ENCODE results near the gene SYNE3. TPM values are rescaled to one million over a fixed set of nuclear protein-coding genes. Genes with fewer than 3 reads are reported as not detected.

SYNE3 gene
- total RNA-seq, 1 donor from 2014 or later = 5.3 TPM

DNA sequence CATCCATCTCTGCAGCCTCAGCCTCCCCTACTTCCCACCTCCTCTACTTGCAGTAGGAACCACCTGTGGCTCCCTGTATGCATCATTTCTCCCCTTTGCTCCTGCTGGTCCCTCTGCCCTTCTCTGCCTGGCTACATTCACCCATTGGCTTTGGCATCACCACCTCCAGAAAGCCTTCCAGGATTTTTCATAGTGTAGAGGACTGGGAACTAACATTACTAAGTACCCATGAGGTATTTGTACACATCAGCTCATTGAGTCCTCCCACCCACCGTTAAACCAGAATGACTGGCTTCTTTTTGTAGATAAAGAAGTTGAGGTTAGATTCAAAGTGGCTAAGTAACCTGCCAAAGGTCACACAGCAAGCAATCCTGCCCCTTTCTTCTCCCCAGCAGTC, 17.1 kb downstream of the SYNE3 start:
- TF ChIP-seq, protein P1, sequence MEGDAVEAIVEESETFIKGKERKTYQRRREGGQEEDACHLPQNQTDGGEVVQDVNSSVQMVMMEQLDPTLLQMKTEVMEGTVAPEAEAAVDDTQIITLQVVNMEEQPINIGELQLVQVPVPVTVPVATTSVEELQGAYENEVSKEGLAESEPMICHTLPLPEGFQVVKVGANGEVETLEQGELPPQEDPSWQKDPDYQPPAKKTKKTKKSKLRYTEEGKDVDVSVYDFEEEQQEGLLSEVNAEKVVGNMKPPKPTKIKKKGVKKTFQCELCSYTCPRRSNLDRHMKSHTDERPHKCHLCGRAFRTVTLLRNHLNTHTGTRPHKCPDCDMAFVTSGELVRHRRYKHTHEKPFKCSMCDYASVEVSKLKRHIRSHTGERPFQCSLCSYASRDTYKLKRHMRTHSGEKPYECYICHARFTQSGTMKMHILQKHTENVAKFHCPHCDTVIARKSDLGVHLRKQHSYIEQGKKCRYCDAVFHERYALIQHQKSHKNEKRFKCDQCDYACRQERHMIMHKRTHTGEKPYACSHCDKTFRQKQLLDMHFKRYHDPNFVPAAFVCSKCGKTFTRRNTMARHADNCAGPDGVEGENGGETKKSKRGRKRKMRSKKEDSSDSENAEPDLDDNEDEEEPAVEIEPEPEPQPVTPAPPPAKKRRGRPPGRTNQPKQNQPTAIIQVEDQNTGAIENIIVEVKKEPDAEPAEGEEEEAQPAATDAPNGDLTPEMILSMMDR (IDR thresholded peaks at IDR 0.05; ENCODE audit: insufficient read depth, low read length, severe bottlenecking) = no peak
- no peak overlapping the region for H3K4me3 ChIP-seq (ENCODE audit: low read depth, low read length)
- peaks cover 2% of the 10 kb centered on the region for H3K27me3 ChIP-seq (ENCODE audit: control insufficient read depth, insufficient read depth, low read length)
- DNase-seq (ENCODE audit: low read depth) (no peak), FAIRE-seq (no peak)
- H3K36me3 ChIP-seq (ENCODE audit: control insufficient read depth, insufficient read depth, low read length) = no peaks in the 10 kb centered on the region

DNA sequence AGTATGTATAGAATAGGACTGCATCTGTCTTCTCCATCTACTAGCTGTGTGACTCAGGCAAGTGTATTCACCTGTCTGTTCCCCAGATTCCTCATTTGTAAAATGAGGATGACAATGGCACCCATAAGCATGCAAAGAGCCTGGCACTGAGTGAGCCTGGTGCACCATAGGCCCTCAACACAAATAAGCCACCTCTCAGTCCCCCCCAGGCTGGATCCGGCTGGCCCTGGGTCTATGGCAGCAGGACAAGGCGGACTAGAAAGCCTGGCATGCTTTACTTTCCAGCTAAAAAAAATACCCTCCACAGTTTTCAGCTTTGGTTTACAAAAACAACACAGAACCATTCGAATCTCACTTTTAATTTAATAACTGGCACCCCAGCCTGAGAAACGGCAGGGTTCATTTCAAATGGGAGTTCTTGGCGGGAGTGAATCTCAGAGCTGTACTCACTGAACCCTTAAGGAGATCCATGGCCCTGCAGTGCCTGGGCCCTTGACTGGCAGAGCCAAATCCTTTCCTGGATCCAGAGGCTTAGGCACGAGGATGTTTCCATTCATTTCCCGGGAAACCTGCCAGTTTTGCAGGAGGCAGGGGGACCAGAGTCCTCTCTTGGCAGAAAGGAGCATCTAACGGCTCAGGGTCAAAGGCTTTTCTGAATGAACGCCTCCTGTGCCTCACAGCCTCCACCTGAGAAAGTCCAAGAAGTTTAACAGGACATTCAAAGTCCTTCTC, 17.7 kb downstream of the SYNE3 start:
- no peak overlapping the region for H3K4me3 ChIP-seq (ENCODE audit: low read depth, low read length)
- peaks cover 2% of the 10 kb centered on the region for H3K27me3 ChIP-seq (ENCODE audit: control insufficient read depth, insufficient read depth, low read length)
- DNase-seq (ENCODE audit: low read depth) (no peak), FAIRE-seq (no peak)
- H3K36me3 ChIP-seq (ENCODE audit: control insufficient read depth, insufficient read depth, low read length) = no peaks in the 10 kb centered on the region
- TF ChIP-seq, protein P1 (IDR thresholded peaks at IDR 0.05; ENCODE audit: insufficient read depth, low read length, severe bottlenecking) = no peak

DNA sequence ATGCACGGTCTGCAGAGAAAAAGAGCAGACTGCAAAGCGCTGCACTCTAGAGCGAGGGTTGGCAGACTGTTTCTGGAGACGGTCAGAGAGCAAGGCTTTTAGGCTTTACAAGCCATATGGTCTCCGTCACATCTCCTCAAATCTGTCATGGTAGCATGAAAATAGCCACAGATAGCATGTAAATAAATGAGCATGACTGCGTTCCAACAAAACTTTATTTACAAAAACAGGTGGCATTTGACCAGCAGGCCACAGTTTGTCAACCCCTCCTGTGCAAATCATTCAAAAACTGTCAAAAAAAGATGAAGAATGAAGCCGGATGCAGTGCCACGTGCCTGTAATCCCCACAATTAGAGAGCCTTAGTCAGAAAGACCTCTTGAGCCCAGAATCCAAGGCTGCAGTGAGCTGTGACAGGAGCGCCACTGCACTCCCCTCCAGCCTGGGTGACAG, 18.9 kb downstream of the SYNE3 start:
- Histone ChIP-seq H3K27me3 (ENCODE audit: control insufficient read depth, insufficient read depth, low read length) (no peaks in the 10 kb centered on the region), H3K4me3 (ENCODE audit: low read depth, low read length) (no peak overlapping the region), H3K36me3 (ENCODE audit: control insufficient read depth, insufficient read depth, low read length) (no peaks in the 10 kb centered on the region)
- DNase-seq (ENCODE audit: low read depth) (no peak), FAIRE-seq (no peak)
- TF ChIP-seq, protein P1 (IDR thresholded peaks at IDR 0.05; ENCODE audit: insufficient read depth, low read length, severe bottlenecking) = no peak

DNA sequence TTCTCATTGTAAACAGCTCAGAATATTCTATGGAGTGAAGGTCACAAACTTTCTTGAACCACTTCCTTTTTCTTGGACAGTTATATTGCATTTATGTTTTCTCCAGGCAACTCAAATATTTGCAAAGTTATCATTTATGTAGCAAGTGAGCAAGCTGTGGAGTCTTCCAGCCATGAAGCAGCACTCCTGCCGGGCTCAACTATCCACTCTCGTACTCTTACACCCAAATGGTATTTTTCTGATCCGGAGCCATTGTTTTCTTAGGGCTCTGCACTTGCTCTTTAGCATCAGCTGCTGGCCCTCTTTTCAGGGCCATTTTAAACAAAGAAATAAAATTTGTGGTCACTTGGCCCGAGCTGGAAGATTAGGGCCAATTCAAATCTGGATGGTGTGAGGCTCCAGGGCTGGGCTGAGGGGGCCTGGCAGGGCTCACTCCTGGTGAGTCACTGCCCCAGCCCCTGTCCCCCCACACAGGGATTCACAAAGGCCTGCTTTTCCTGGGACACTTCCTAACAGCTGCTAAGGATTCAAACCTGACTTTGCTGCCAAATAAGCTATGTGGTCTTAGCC, 19.7 kb downstream of the SYNE3 start:
- Histone ChIP-seq H3K4me3 (ENCODE audit: low read depth, low read length) (no peak overlapping the region), H3K36me3 (ENCODE audit: control insufficient read depth, insufficient read depth, low read length) (no peaks in the 10 kb centered on the region), H3K27me3 (ENCODE audit: control insufficient read depth, insufficient read depth, low read length) (no peaks in the 10 kb centered on the region)
- TF ChIP-seq, protein P1 (IDR thresholded peaks at IDR 0.05; ENCODE audit: insufficient read depth, low read length, severe bottlenecking) = no peak
- no peak for FAIRE-seq
- no peak for DNase-seq (ENCODE audit: low read depth)

DNA sequence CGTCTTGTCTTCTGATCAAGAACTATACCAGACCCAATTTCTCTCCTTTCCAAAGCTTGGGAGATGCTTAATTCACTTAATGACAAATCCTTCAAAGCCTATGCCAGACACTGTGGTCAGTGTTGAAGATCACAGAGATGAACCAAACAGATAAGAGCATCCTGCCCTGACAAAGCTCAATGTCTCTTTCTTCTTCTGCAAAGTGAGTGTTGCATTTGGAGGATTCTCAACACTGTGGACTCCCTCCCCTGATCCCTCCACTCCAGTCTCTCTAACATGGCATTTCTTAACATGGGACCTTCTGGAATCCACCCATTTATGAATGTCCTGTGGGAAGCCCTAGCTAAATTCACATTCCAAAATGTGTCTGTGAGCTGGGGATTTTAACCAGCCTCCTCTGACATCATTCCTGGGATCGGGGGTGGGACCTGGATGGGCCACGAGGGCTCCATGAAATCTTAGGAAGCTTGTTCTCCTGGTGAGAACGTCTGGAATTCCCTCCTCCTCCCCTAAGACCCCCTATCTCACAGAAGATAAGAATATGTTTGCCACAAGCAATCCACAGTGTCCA, 20.3 kb downstream of the SYNE3 start:
- TF ChIP-seq, protein P1 (IDR thresholded peaks at IDR 0.05; ENCODE audit: insufficient read depth, low read length, severe bottlenecking) = no peak
- FAIRE-seq (no peak), DNase-seq (ENCODE audit: low read depth) (no peak)
- H3K36me3 ChIP-seq (ENCODE audit: control insufficient read depth, insufficient read depth, low read length) = no peaks in the 10 kb centered on the region
- no peaks in the 10 kb centered on the region for H3K27me3 ChIP-seq (ENCODE audit: control insufficient read depth, insufficient read depth, low read length)
- no peak overlapping the region for H3K4me3 ChIP-seq (ENCODE audit: low read depth, low read length)

Measured in bronchial epithelial cell (primary cell).